ENCODE results near the gene RSPO3. TPM values are rescaled to one million over a fixed set of nuclear protein-coding genes. Genes with fewer than 3 reads are reported as not detected.

RSPO3 gene
- total RNA-seq, 1 experiment from 2014 or later: not detected

GRCh38 chr6:127154509-127154908, 36.0 kb downstream of the RSPO3 start:
- ChIA-PET POLR2A (ENCODE audit: unreplicated experiment) (no interaction called here), CTCF (no interaction called here)
- H2AFZ ChIP-seq (ENCODE audit: low read length): no peak overlapping the region
- no peak overlapping the region for H3K27ac ChIP-seq (ENCODE audit: low read length)
- no peaks in the 10 kb centered on the region for H3K9me2 ChIP-seq (replicated peaks; ENCODE audit: low read length)
- H3K9ac ChIP-seq (ENCODE audit: low read length): no peak overlapping the region
- no peaks in the 10 kb centered on the region for H3K36me3 ChIP-seq (ENCODE audit: low read depth, low read length)
- H3K4me1 ChIP-seq (ENCODE audit: insufficient read depth, low read length): no peaks in the 10 kb centered on the region
- H3K4me3 ChIP-seq (ENCODE audit: low read length): no peak overlapping the region
- no peaks in the 10 kb centered on the region for H4K20me1 ChIP-seq (ENCODE audit: low read length)
- no TSS peak for BruUV-seq (replicated peaks)
- intact Hi-C loops (cut with micrococcal nuclease): no loop called here
- ATAC-seq (no peak), DNase-seq (no peak)
- H3F3A ChIP-seq (ENCODE audit: low read length, unreplicated experiment): no peaks in the 10 kb centered on the region
- no peak overlapping the region for H3K4me2 ChIP-seq (ENCODE audit: low read length)
- TF ChIP-seq EZH2 (IDR thresholded peaks at IDR 0.05; ENCODE audit: low read length, unreplicated experiment) (no peak), CTCF (conservative IDR thresholded peaks at IDR 0.05; ENCODE audit: low read depth, low read length) (no peak), EZH2phosphoT487 (IDR thresholded peaks at IDR 0.05; ENCODE audit: borderline replicate concordance, low read length) (no peak)
- no peaks in the 10 kb centered on the region for H3K9me3 ChIP-seq (ENCODE audit: low read length)
- no peaks in the 10 kb centered on the region for H3K79me2 ChIP-seq (ENCODE audit: low read length)
- peaks cover 57% of the 10 kb centered on the region for H3K27me3 ChIP-seq (ENCODE audit: low read length)

GRCh38 chr6:127160484-127160883, 42.0 kb downstream of the RSPO3 start:
- H3K36me3 ChIP-seq (ENCODE audit: low read depth, low read length): no peaks in the 10 kb centered on the region
- DNase-seq (no peak), ATAC-seq (no peak)
- ChIA-PET CTCF (no interaction called here), POLR2A (ENCODE audit: unreplicated experiment) (no interaction called here)
- H3K9me3 ChIP-seq (ENCODE audit: low read length): no peaks in the 10 kb centered on the region
- H3K9ac ChIP-seq (ENCODE audit: low read length): no peak overlapping the region
- no peaks in the 10 kb centered on the region for H4K20me1 ChIP-seq (ENCODE audit: low read length)
- H3K9me2 ChIP-seq (replicated peaks; ENCODE audit: low read length): no peaks in the 10 kb centered on the region
- no peak overlapping the region for H3K4me2 ChIP-seq (ENCODE audit: low read length)
- intact Hi-C loops (cut with micrococcal nuclease): no loop called here
- no peak overlapping the region for H2AFZ ChIP-seq (ENCODE audit: low read length)
- H3K4me1 ChIP-seq (ENCODE audit: insufficient read depth, low read length): no peaks in the 10 kb centered on the region
- no peak overlapping the region for H3K27ac ChIP-seq (ENCODE audit: low read length)
- H3K4me3 ChIP-seq (ENCODE audit: low read length): no peak overlapping the region
- no TSS peak for BruUV-seq (replicated peaks)
- peaks cover 19% of the 10 kb centered on the region for H3K27me3 ChIP-seq (ENCODE audit: low read length)
- TF ChIP-seq EZH2phosphoT487 (IDR thresholded peaks at IDR 0.05; ENCODE audit: borderline replicate concordance, low read length) (no peak), EZH2 (IDR thresholded peaks at IDR 0.05; ENCODE audit: low read length, unreplicated experiment) (no peak), CTCF (conservative IDR thresholded peaks at IDR 0.05; ENCODE audit: low read depth, low read length) (no peak)
- no peaks in the 10 kb centered on the region for H3F3A ChIP-seq (ENCODE audit: low read length, unreplicated experiment)
- no peaks in the 10 kb centered on the region for H3K79me2 ChIP-seq (ENCODE audit: low read length)

GRCh38 chr6:127162836-127163235, 44.4 kb downstream of the RSPO3 start:
- no peak overlapping the region for H3K4me3 ChIP-seq (ENCODE audit: low read length)
- CTCF ChIA-PET: no interaction called here
- no peak overlapping the region for H3K27ac ChIP-seq (ENCODE audit: low read length)
- H3K9me3 ChIP-seq (ENCODE audit: low read length): no peaks in the 10 kb centered on the region
- no peak overlapping the region for H2AFZ ChIP-seq (ENCODE audit: low read length)
- no peak for DNase-seq
- no peaks in the 10 kb centered on the region for H4K20me1 ChIP-seq (ENCODE audit: low read length)
- TF ChIP-seq EZH2 (IDR thresholded peaks at IDR 0.05; ENCODE audit: low read length, unreplicated experiment): no peak
- no peak for TF ChIP-seq CTCF (conservative IDR thresholded peaks at IDR 0.05; ENCODE audit: low read depth, low read length)
- TF ChIP-seq EZH2phosphoT487 (IDR thresholded peaks at IDR 0.05; ENCODE audit: borderline replicate concordance, low read length): no peak
- intact Hi-C loops (cut with micrococcal nuclease): no loop called here
- no peak overlapping the region for H3K4me2 ChIP-seq (ENCODE audit: low read length)
- no peaks in the 10 kb centered on the region; the same call in 1 of the 2 replicates for H3K27me3 ChIP-seq (ENCODE audit: low read length)
- ATAC-seq: no peak
- no peak overlapping the region for H3K9ac ChIP-seq (ENCODE audit: low read length)
- POLR2A ChIA-PET (ENCODE audit: unreplicated experiment): no interaction called here
- no peaks in the 10 kb centered on the region for H3K79me2 ChIP-seq (ENCODE audit: low read length)
- no peaks in the 10 kb centered on the region for H3K4me1 ChIP-seq (ENCODE audit: insufficient read depth, low read length)
- no peaks in the 10 kb centered on the region for H3K36me3 ChIP-seq (ENCODE audit: low read depth, low read length)
- BruUV-seq (replicated peaks): no TSS peak
- H3K9me2 ChIP-seq (replicated peaks; ENCODE audit: low read length): no peaks in the 10 kb centered on the region
- no peaks in the 10 kb centered on the region for H3F3A ChIP-seq (ENCODE audit: low read length, unreplicated experiment)

All from PC-3 (cell line).